Measurements from ENCODE around the gene RSL1D1. TPM values are rescaled to one million over a fixed set of nuclear protein-coding genes. Genes with fewer than 3 reads are reported as not detected.
"Not testable (repeated sequence)": the region's sequence is repeated elsewhere in the genome, so short reads cannot be mapped to it uniquely, and the experiment has no call there.

Gene RSL1D1
- total RNA-seq, 1 donor from 2014 or later, result 133 TPM

- Mint-ChIP-seq H3K9me3 (ENCODE audit: low read depth) (no peaks in the 10 kb centered on the region), H3K4me1 (ENCODE audit: low read depth) (peaks cover 4% of the 10 kb centered on the region), H3K27me3 (no peaks in the 10 kb centered on the region), H3K27ac (peak overlapping the region; percentile 76), H3K4me3 (ENCODE audit: low read depth) (no peak overlapping the region), H3K36me3 (ENCODE audit: insufficient read depth) (peaks cover 14% of the 10 kb centered on the region)
- DNase-seq (ENCODE audit: low spot score, unreplicated experiment), result no peak
- TF ChIP-seq, protein P1, sequence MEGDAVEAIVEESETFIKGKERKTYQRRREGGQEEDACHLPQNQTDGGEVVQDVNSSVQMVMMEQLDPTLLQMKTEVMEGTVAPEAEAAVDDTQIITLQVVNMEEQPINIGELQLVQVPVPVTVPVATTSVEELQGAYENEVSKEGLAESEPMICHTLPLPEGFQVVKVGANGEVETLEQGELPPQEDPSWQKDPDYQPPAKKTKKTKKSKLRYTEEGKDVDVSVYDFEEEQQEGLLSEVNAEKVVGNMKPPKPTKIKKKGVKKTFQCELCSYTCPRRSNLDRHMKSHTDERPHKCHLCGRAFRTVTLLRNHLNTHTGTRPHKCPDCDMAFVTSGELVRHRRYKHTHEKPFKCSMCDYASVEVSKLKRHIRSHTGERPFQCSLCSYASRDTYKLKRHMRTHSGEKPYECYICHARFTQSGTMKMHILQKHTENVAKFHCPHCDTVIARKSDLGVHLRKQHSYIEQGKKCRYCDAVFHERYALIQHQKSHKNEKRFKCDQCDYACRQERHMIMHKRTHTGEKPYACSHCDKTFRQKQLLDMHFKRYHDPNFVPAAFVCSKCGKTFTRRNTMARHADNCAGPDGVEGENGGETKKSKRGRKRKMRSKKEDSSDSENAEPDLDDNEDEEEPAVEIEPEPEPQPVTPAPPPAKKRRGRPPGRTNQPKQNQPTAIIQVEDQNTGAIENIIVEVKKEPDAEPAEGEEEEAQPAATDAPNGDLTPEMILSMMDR (IDR thresholded peaks at IDR 0.05; ENCODE audit: unreplicated experiment), result no peak
Observed at GRCh38 chr16:11835891-11836649, 15.3 kb downstream of the RSL1D1 start.

GRCh38 chr16:11835309-11835708 is 16.0 kb downstream of the RSL1D1 start:
- no peak for DNase-seq (ENCODE audit: low spot score, unreplicated experiment)
- Mint-ChIP-seq H3K9me3 (ENCODE audit: low read depth) (no peaks in the 10 kb centered on the region), H3K4me1 (ENCODE audit: low read depth) (peaks cover 4% of the 10 kb centered on the region), H3K4me3 (ENCODE audit: low read depth) (no peak overlapping the region), H3K27me3 (no peaks in the 10 kb centered on the region), H3K36me3 (ENCODE audit: insufficient read depth) (peaks cover 12% of the 10 kb centered on the region), H3K27ac (no peak overlapping the region)
- TF ChIP-seq, protein P1 (IDR thresholded peaks at IDR 0.05; ENCODE audit: unreplicated experiment), result no peak

DNA sequence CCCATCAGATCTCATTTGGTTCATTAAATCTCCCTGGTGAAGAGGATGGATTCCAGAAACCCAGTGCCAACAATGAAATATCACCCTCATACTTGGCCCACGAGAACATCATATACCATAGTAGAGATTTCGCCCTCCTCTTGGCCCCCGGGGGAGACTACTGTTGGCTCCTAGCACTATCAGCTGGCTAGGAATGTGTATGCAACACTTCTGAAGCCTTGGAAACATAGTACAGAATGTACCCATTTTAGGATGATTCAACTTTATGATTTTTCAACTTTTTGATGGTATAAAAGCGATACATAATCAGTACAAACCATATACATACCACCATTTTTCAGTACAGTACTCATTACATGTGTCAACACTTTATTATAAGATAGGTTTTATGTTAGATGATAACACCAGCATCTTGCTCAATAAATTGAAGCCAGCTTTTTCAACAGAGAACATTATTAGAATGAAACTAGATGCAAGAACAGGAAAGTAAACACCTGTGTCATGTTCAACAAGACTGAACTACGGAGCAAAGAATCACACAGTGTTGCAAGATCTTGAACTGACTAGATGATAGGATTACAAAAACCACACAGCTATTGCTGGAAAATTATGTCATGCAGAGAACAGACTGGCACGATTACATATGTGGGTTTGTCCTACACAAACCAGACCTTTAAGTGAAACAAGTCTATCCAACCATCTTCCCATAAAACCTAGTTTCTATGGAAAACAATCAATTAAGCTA is 17.2 kb downstream of the RSL1D1 start:
- H3K9me3 Mint-ChIP-seq (ENCODE audit: low read depth), result no peaks in the 10 kb centered on the region
- H3K36me3 Mint-ChIP-seq (ENCODE audit: insufficient read depth), result peaks cover 4% of the 10 kb centered on the region
- no peaks in the 10 kb centered on the region for H3K27me3 Mint-ChIP-seq
- no peak for DNase-seq (ENCODE audit: low spot score, unreplicated experiment)
- H3K4me3 Mint-ChIP-seq (ENCODE audit: low read depth), result no peak overlapping the region
- TF ChIP-seq, protein P1 (IDR thresholded peaks at IDR 0.05; ENCODE audit: unreplicated experiment), result no peak
- no peak overlapping the region for H3K27ac Mint-ChIP-seq
- peaks cover 4% of the 10 kb centered on the region for H3K4me1 Mint-ChIP-seq (ENCODE audit: low read depth)

DNA sequence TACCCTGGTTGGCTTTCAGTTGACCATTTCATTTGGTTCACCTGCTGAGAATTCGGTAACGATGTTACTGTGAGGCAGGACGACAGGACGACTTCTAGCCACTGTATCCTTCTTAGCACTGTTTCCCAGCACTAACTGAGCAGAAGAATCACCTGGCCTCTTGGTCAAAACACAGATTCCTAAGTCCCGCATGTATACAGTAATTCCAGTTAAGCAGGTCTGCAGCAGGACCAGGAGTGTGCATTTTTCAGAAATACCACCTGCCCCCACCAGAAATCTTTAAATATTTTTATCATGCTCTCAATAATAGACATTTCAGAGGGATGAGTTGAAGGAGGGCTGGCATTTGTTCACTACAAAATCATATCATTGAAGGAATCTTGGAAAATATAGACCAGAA is 22.6 kb downstream of the RSL1D1 start:
- Mint-ChIP-seq H3K27ac (no peak overlapping the region), H3K27me3 (no peaks in the 10 kb centered on the region)
- TF ChIP-seq, protein P1 (IDR thresholded peaks at IDR 0.05; ENCODE audit: unreplicated experiment), result no peak

DNA sequence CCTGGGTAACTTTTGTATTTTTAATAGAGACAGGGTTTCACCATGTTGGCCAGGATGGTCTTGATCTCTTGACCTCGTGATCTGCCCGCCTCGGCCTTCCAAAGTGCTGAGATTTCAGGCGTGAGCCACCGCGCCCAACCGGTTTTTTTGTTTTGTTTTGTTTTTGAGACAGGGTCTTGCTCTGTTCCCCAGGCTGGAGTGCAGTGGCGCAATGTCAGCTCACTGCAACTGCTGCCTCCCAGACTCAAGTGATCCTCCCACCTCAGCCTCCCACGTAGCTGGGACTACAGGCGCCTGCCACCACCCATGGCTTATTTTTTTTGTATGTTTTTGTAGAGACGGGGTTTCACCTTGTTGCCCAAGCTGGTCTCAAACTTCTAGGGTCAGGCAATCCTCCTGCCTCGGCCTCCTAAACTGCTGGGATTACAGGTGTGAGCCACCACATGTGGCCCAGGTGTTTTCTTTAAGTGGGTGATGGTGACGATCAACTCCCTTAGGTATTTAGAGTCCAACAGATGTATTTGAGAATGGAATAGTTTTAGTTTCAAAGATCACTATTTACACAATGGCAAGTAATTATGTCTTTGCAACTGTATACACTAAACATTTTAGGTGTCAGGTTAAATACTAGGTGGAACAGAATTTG is 25.7 kb downstream of the RSL1D1 start:
- DNase-seq (ENCODE audit: low spot score, unreplicated experiment); H3K4me1 Mint-ChIP-seq (ENCODE audit: low read depth); H3K36me3 Mint-ChIP-seq (ENCODE audit: insufficient read depth); H3K27me3 Mint-ChIP-seq; H3K27ac Mint-ChIP-seq; H3K4me3 Mint-ChIP-seq (ENCODE audit: low read depth); H3K9me3 Mint-ChIP-seq (ENCODE audit: low read depth): not testable (repeated sequence)

More for the DNA sequence above, 22.6 kb downstream of the RSL1D1 start:
- no peaks in the 10 kb centered on the region for H3K36me3 Mint-ChIP-seq (ENCODE audit: insufficient read depth)
- no peaks in the 10 kb centered on the region for H3K4me1 Mint-ChIP-seq (ENCODE audit: low read depth)
- no peak overlapping the region for H3K4me3 Mint-ChIP-seq (ENCODE audit: low read depth)
- DNase-seq (ENCODE audit: low spot score, unreplicated experiment), result no peak
- H3K9me3 Mint-ChIP-seq (ENCODE audit: low read depth), result no peaks in the 10 kb centered on the region

Data from progenitor cell of endocrine pancreas (in vitro differentiated cells).